Measurements from ENCODE around the gene PIK3R5. TPM values are rescaled to one million over a fixed set of nuclear protein-coding genes. Genes with fewer than 3 reads are reported as not detected.

The PIK3R5 gene
- polyA plus RNA-seq, 1 donor from 2014 or later = not detected

DNA sequence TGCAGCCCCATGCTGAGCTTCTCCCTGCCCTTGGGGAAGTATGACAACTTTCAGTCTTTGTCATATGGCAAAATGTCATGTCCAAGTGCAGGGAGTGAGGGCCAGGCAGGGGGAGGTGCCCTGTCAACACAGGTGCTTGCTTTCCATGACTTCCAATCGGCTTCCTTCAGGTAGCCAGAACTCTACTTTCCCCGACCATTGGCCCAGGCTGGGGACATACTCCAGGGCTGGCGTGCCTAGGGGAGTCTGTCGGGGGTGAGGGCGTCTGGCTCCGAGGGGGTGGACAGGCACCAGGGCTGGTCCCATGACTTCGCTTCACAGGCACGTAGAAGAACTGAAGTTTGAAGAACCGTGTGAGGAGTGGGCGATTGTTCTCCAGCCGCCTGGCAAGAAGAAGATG is 78.2 kb downstream of the PIK3R5 start:
- H3K9me2 ChIP-seq (ENCODE audit: insufficient read depth, low read length) = no peaks in the 10 kb centered on the region
- no peaks in the 10 kb centered on the region for H3K36me3 ChIP-seq (ENCODE audit: insufficient read depth, low read length)
- H3K9me3 ChIP-seq (ENCODE audit: low read length) = no peaks in the 10 kb centered on the region
- H3K27ac ChIP-seq (ENCODE audit: low read length) = no peak overlapping the region
- no peaks in the 10 kb centered on the region for H4K20me1 ChIP-seq (ENCODE audit: insufficient read depth)
- no peak overlapping the region for H3K4me3 ChIP-seq (ENCODE audit: low read length)
- H3K27me3 ChIP-seq (ENCODE audit: insufficient read depth, low read depth, low read length) = no peaks in the 10 kb centered on the region
- H3K9ac ChIP-seq (ENCODE audit: low read length) = no peak overlapping the region
- H2AFZ ChIP-seq (ENCODE audit: low read depth, low read length) = no peak overlapping the region
- TF ChIP-seq, protein P1, sequence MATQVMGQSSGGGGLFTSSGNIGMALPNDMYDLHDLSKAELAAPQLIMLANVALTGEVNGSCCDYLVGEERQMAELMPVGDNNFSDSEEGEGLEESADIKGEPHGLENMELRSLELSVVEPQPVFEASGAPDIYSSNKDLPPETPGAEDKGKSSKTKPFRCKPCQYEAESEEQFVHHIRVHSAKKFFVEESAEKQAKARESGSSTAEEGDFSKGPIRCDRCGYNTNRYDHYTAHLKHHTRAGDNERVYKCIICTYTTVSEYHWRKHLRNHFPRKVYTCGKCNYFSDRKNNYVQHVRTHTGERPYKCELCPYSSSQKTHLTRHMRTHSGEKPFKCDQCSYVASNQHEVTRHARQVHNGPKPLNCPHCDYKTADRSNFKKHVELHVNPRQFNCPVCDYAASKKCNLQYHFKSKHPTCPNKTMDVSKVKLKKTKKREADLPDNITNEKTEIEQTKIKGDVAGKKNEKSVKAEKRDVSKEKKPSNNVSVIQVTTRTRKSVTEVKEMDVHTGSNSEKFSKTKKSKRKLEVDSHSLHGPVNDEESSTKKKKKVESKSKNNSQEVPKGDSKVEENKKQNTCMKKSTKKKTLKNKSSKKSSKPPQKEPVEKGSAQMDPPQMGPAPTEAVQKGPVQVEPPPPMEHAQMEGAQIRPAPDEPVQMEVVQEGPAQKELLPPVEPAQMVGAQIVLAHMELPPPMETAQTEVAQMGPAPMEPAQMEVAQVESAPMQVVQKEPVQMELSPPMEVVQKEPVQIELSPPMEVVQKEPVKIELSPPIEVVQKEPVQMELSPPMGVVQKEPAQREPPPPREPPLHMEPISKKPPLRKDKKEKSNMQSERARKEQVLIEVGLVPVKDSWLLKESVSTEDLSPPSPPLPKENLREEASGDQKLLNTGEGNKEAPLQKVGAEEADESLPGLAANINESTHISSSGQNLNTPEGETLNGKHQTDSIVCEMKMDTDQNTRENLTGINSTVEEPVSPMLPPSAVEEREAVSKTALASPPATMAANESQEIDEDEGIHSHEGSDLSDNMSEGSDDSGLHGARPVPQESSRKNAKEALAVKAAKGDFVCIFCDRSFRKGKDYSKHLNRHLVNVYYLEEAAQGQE (IDR thresholded peaks at IDR 0.05; ENCODE audit: borderline replicate concordance) = no peak
- TF ChIP-seq EZH2 (IDR thresholded peaks at IDR 0.05; ENCODE audit: borderline replicate concordance, insufficient read depth, low read length, poor library complexity, severe bottlenecking) = no peak
- TF ChIP-seq SMC3 (conservative IDR thresholded peaks at IDR 0.05; ENCODE audit: poor library complexity) = no peak
- no peak for TF ChIP-seq TAF1 (IDR thresholded peaks at IDR 0.05; ENCODE audit: low read depth)
- TF ChIP-seq, protein P2, sequence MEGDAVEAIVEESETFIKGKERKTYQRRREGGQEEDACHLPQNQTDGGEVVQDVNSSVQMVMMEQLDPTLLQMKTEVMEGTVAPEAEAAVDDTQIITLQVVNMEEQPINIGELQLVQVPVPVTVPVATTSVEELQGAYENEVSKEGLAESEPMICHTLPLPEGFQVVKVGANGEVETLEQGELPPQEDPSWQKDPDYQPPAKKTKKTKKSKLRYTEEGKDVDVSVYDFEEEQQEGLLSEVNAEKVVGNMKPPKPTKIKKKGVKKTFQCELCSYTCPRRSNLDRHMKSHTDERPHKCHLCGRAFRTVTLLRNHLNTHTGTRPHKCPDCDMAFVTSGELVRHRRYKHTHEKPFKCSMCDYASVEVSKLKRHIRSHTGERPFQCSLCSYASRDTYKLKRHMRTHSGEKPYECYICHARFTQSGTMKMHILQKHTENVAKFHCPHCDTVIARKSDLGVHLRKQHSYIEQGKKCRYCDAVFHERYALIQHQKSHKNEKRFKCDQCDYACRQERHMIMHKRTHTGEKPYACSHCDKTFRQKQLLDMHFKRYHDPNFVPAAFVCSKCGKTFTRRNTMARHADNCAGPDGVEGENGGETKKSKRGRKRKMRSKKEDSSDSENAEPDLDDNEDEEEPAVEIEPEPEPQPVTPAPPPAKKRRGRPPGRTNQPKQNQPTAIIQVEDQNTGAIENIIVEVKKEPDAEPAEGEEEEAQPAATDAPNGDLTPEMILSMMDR (IDR thresholded peaks at IDR 0.05; ENCODE audit: poor library complexity, severe bottlenecking) = no peak
- no peak for TF ChIP-seq EP300 (conservative IDR thresholded peaks at IDR 0.05; ENCODE audit: poor library complexity, severe bottlenecking)
- no peak overlapping the region for H3K4me2 ChIP-seq (ENCODE audit: low read length)
- no peaks in the 10 kb centered on the region for H3F3A ChIP-seq (ENCODE audit: insufficient read depth, low read length, poor library complexity, severe bottlenecking)
- no peaks in the 10 kb centered on the region for H3K79me2 ChIP-seq (replicated peaks; ENCODE audit: insufficient read depth, low read length)

DNA sequence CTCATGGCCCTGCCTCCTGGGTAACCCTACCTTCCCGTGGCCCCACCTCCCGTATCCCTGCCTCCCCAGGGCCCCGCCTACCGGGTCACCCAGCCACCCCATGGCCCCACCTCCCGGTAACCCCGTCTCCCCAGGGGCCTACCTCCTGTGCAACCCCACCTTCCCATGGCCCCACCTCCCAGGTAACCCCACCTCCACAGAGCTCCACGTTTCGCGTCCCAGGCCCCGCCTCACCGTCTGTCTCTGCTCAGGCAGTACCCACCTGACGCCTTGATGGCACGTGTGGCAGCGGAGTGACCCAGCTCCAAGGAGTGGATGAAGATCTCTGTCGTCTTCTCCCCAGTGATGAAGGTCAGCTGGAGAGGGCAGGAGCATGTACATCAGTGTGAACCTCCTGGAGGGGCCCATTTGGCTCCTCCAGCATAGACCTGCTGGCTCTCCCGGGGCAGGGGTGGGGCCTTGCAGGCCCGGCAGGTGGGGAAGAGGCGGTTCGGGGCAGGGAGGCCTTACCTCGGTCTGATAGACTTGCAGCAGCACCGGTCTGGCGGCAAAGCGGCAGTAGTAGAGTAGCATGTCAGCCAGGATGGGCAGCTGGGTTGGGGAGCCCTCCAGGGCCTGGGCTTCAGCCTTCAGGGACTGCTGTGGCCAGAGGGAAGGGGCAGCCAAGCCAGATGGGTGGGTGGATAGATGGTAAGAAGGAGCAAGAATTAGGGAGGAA is 79.4 kb downstream of the PIK3R5 start:
- no peaks in the 10 kb centered on the region for H3F3A ChIP-seq (ENCODE audit: insufficient read depth, low read length, poor library complexity, severe bottlenecking)
- no peaks in the 10 kb centered on the region for H4K20me1 ChIP-seq (ENCODE audit: insufficient read depth)

More for the DNA sequence above, 79.4 kb downstream of the PIK3R5 start:
- Histone ChIP-seq H3K27ac (ENCODE audit: low read length) (no peak overlapping the region), H3K9me2 (ENCODE audit: insufficient read depth, low read length) (no peaks in the 10 kb centered on the region), H3K36me3 (ENCODE audit: insufficient read depth, low read length) (no peaks in the 10 kb centered on the region), H3K27me3 (ENCODE audit: insufficient read depth, low read depth, low read length) (no peaks in the 10 kb centered on the region), H2AFZ (ENCODE audit: low read depth, low read length) (no peak overlapping the region), H3K9ac (ENCODE audit: low read length) (no peak overlapping the region), H3K4me3 (ENCODE audit: low read length) (no peak overlapping the region), H3K4me2 (ENCODE audit: low read length) (no peak overlapping the region), H3K79me2 (replicated peaks; ENCODE audit: insufficient read depth, low read length) (no peaks in the 10 kb centered on the region), H3K9me3 (ENCODE audit: low read length) (no peaks in the 10 kb centered on the region)
- TF ChIP-seq SMC3 (conservative IDR thresholded peaks at IDR 0.05; ENCODE audit: poor library complexity) = no peak
- no peak for TF ChIP-seq EP300 (conservative IDR thresholded peaks at IDR 0.05; ENCODE audit: poor library complexity, severe bottlenecking)
- TF ChIP-seq, protein P1 (IDR thresholded peaks at IDR 0.05; ENCODE audit: borderline replicate concordance) = no peak
- TF ChIP-seq, protein P2 (IDR thresholded peaks at IDR 0.05; ENCODE audit: poor library complexity, severe bottlenecking) = no peak
- no peak for TF ChIP-seq RAD21 (conservative IDR thresholded peaks at IDR 0.05)
- no peak for TF ChIP-seq MXI1 (conservative IDR thresholded peaks at IDR 0.05; ENCODE audit: poor library complexity, severe bottlenecking)
- TF ChIP-seq TAF1 (IDR thresholded peaks at IDR 0.05; ENCODE audit: low read depth) = no peak
- TF ChIP-seq POLR2AphosphoS5 (IDR thresholded peaks at IDR 0.05) = no peak
- TF ChIP-seq EZH2 (IDR thresholded peaks at IDR 0.05; ENCODE audit: borderline replicate concordance, insufficient read depth, low read length, poor library complexity, severe bottlenecking) = no peak

All from neural cell (in vitro differentiated cells).